ENCODE data around the gene ECM2.
"Not testable (repeated sequence)": the region's sequence is repeated elsewhere in the genome, so short reads cannot be mapped to it uniquely, and the experiment has no call there.

The ECM2 gene

GRCh38 chr9:92535940-92536850 lies at the start of gene ECM2:
TSS of gene ECM2 (minus strand) at chr9:92535990. CDS start at chr9:92522866, 13,124 bp downstream.
- FAIRE-seq: no peak
- no peak for DNase-seq (ENCODE audit: low spot score)

GRCh38 chr9:92576175-92576574 lies 40.4 kb upstream of the ECM2 start:
- FAIRE-seq (peak; percentile 31), DNase-seq (ENCODE audit: low spot score) (no peak)

- not testable (repeated sequence) for FAIRE-seq; DNase-seq (ENCODE audit: low spot score)
Measured at GRCh38 chr9:92573612-92574011, 37.8 kb upstream of the ECM2 start.

- not testable (repeated sequence) for DNase-seq (ENCODE audit: low spot score); FAIRE-seq
Measured at GRCh38 chr9:92571871-92572270, 36.1 kb upstream of the ECM2 start.

GRCh38 chr9:92564982-92565381 lies 29.2 kb upstream of the ECM2 start:
- FAIRE-seq (no peak), DNase-seq (ENCODE audit: low spot score) (no peak)

GRCh38 chr9:92564504-92564903 lies 28.7 kb upstream of the ECM2 start:
- DNase-seq (ENCODE audit: low spot score) (no peak), FAIRE-seq (no peak)

- DNase-seq (ENCODE audit: low spot score) (no peak), FAIRE-seq (no peak)
Measured at GRCh38 chr9:92563116-92564100, 27.6 kb upstream of the ECM2 start.

- DNase-seq (ENCODE audit: low spot score): no peak
- no peak for FAIRE-seq
Measured at GRCh38 chr9:92562461-92562967, 26.7 kb upstream of the ECM2 start.

- no peak for FAIRE-seq
- DNase-seq (ENCODE audit: low spot score): no peak
Measured at GRCh38 chr9:92561374-92562330, 25.9 kb upstream of the ECM2 start.

GRCh38 chr9:92558612-92559374 lies 23.0 kb upstream of the ECM2 start:
- DNase-seq (ENCODE audit: low spot score) (no peak), FAIRE-seq (no peak)

GRCh38 chr9:92550765-92551164 lies 15.0 kb upstream of the ECM2 start:
- FAIRE-seq: no peak
- no peak for DNase-seq (ENCODE audit: low spot score)

- DNase-seq (ENCODE audit: low spot score) (no peak), FAIRE-seq (no peak)
Measured at GRCh38 chr9:92547356-92547755, 11.6 kb upstream of the ECM2 start.

GRCh38 chr9:92545002-92545510 lies 9.3 kb upstream of the ECM2 start:
- FAIRE-seq: no peak

GRCh38 chr9:92543972-92544371 lies 8.2 kb upstream of the ECM2 start:
- DNase-seq (ENCODE audit: low spot score): no peak
- FAIRE-seq: no peak

More at GRCh38 chr9:92545002-92545510, 9.3 kb upstream of the ECM2 start:
- no peak for DNase-seq (ENCODE audit: low spot score)

- DNase-seq (ENCODE audit: low spot score) (no peak), FAIRE-seq (no peak)
Measured at GRCh38 chr9:92538541-92538940, 2.8 kb upstream of the ECM2 start.

- no peak for FAIRE-seq
- DNase-seq (ENCODE audit: low spot score): no peak
Measured at GRCh38 chr9:92534674-92535073, 1.1 kb downstream of the ECM2 start.

- no peak for DNase-seq (ENCODE audit: low spot score)
Measured at GRCh38 chr9:92534204-92534603, 1.6 kb downstream of the ECM2 start.

GRCh38 chr9:92530893-92531292 lies 4.9 kb downstream of the ECM2 start:
- no peak for DNase-seq (ENCODE audit: low spot score)
- peak; percentile 30 for FAIRE-seq

More at GRCh38 chr9:92534204-92534603, 1.6 kb downstream of the ECM2 start:
- no peak for FAIRE-seq

- FAIRE-seq: no peak
- no peak for DNase-seq (ENCODE audit: low spot score)
Measured at GRCh38 chr9:92529124-92529523, 6.7 kb downstream of the ECM2 start.

GRCh38 chr9:92528522-92528849 lies 7.3 kb downstream of the ECM2 start:
- FAIRE-seq (no peak), DNase-seq (ENCODE audit: low spot score) (no peak)

Measured in RCC 7860 (cell line).